HG03442 (cell line): Measurements from ENCODE around the gene MAN2A2.
"Not testable (repeated sequence)": the region's sequence is repeated elsewhere in the genome, so short reads cannot be mapped to it uniquely, and the experiment has no call there.

Experiments used
- ATAC-seq: cut with Tn5 transposase; IDR thresholded peaks from one replicate; pipeline ENCODE4 v1.9.1; 2021; ENCODE audit warnings: mild to moderate bottlenecking, moderate library complexity; ENCODE audit not compliant: unreplicated experiment

Gene MAN2A2

GRCh38 chr15:90903733-90904536, 833 bp downstream of the MAN2A2 start:
- no peak for ATAC-seq

GRCh38 chr15:90904746-90905145, 1.6 kb downstream of the MAN2A2 start:
- no peak for ATAC-seq

DNA sequence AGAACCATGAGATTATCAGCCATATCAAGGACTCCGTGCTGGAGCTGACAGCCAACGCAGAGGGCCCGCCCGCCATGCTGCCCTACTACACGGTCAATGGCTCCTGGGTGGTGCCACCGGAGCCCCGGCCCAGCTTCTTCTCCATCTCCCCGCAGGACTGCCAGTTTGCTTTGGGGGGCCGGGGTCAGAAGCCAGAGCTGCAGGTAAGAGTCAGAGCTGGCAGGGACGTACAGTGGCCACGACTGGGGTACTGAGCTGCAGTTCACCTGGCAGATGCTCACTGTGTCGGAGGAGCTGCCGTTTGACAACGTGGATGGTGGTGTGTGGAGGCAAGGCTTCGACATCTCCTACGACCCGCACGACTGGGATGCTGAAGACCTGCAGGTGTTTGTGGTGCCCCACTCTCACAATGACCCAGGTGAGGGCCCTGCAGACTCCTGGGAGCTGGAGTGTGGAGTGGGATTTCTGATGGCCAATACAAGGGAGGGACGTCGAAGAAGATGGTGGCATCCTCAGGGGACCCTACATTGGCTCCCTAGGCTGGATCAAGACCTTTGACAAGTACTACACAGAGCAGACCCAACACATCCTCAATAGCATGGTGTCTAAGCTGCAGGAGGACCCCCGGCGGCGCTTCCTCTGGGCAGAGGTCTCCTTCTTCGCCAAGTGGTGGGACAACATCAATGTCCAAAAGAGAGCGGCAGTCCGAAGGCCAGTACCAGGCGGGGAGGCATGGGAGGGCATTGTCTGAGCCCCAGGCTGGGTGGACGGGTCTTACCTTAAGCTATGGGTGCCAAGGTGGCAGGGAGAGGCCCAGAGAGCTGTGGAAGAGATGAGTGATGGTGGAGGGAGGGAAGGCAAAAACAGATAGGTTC, 2.4 kb downstream of the MAN2A2 start:
- ATAC-seq = no peak

GRCh38 chr15:90906181-90906849, 3.2 kb downstream of the MAN2A2 start:
- no peak for ATAC-seq

DNA sequence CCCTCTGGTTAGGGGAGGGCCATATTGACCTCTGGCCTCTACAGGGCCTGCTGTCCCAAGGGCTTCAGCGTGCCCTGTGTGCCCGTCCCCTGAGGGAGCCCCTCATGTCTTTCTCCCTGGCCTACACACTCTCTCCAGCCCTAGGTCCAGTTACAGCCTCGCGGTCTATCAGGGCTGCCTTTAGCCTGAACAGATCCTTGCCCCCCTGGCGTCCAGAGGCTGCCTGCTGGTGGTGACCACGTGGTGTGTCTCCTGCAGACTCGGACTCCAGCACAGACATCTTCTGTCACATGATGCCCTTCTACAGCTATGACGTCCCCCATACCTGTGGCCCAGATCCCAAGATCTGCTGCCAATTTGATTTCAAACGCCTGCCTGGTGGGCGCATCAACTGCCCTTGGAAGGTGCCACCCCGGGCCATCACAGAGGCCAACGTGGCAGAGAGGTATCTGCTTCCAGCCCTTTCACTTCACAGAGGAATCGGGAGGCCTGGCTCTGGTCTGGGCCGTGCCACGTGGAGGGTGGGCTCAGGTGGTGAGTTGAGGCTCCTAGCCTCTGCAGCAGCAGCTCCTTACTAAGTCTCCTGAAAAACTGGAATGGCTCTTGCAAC, 4.1 kb downstream of the MAN2A2 start:
- ATAC-seq = no peak

- no peak for ATAC-seq
Observed at GRCh38 chr15:90907838-90908507, 4.9 kb downstream of the MAN2A2 start.

- ATAC-seq = not testable (repeated sequence)
Observed at GRCh38 chr15:90909449-90909848, 6.3 kb downstream of the MAN2A2 start.

- no peak for ATAC-seq
Observed at GRCh38 chr15:90909976-90910375, 6.9 kb downstream of the MAN2A2 start.

GRCh38 chr15:90910441-90911301, 7.6 kb downstream of the MAN2A2 start:
- ATAC-seq = no peak

DNA sequence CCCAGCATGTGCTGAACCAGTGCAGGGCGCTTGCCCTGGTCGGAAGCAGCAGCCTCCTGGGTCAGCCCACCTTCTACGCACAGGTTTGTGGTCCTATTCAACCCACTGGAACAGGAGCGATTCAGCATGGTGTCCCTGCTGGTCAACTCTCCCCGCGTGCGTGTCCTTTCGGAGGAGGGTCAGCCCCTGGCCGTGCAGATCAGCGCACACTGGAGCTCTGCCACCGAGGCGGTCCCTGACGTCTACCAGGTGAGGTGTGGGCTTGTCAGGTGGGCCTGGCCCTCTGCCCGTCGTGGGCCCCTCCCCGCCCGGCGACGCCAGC, 8.2 kb downstream of the MAN2A2 start:
- no peak for ATAC-seq

DNA sequence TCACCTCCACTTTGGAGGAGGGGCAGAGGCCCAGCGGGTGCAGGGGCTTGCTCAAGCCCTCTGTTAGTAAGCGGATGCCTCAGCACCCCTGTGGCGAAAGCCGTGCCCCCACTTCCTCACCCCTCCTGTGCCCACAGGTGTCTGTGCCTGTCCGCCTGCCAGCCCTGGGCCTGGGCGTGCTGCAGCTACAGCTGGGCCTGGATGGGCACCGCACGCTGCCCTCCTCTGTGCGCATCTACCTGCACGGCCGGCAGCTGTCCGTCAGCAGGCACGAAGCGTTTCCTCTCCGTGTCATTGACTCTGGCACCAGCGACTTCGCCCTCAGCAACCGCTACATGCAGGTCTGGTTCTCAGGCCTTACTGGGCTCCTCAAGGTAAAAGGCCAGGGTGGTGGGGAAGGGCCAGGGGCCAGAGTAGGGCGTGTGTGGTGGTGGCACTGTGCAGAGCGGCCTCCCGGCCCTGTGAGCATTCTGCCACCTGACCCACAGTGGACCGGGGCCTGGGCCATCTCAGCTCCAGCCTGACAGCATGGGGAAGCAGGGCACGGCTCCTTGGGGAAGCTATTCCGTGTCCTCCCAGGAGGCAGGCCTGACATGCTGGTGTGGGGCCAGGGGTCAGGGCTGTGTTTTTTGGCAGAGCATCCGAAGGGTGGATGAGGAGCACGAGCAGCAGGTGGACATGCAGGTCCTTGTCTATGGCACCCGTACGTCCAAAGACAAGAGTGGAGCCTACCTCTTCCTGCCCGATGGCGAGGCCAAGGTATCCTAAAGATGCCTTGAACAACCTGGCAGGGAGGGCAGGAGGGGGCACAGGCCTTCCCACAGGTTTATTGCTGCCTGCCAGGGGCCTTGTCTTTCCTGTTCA, 9.0 kb downstream of the MAN2A2 start:
- no peak for ATAC-seq

- ATAC-seq = no peak
Observed at GRCh38 chr15:90912770-90913075, 9.6 kb downstream of the MAN2A2 start.

- ATAC-seq = no peak
Observed at GRCh38 chr15:90913398-90913944, 10.4 kb downstream of the MAN2A2 start.

GRCh38 chr15:90914305-90915080, 11.4 kb downstream of the MAN2A2 start:
- ATAC-seq = no peak

DNA sequence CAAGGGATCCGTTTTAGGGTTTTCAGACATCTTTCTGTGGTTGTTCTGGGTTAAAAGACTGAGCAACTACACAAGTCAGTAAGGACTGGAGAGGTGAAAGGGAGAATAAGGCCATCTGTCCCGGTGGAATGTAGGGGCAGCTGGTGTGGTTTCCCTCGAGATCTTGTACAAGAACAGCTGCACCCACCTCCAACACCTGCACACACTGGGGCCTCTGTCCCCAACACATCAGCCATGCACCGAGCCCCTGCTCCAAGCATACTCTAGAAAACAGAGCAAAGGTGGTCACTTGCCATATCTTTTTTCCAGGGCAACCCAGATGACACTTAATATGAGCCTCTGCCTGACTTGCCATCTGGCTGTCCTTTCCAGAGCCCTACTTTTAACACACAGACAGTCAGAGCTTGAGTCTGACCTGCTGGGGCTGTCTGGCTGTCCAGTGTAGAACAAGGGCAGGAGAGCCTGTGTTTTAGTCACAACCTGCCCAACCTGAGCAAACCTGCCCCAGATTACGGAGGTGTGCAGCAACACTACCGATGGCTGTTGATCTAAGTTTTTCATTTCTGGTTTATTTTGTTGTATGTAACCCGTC, 12.2 kb downstream of the MAN2A2 start:
- no peak for ATAC-seq

GRCh38 chr15:90915808-90916440, 12.8 kb downstream of the MAN2A2 start:
- no peak for ATAC-seq

DNA sequence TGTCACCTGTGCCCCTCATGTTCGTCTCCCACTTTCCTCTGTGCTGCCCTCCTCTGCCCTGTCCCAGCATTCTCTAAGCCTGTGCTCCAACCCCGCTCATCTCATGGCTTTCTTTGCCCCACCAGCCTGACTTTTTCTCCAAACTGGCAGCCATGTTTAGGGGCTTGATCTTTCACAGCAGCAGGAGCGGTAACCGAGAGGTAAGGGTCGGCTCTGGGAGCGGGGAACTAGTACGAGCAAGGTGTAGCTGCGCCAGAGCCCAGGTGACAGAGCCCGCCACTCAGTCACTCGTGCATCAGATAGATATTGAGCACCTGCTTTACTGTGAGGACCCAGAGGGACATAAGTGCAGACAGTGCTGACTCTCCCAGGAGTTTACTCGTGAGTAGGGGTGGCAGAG, 13.4 kb downstream of the MAN2A2 start:
- no peak for ATAC-seq
